HG03045 (cell line): ENCODE results near the gene GRB10.

Source experiments
- ATAC-seq: cut with Tn5 transposase; IDR thresholded peaks from one replicate; pipeline ENCODE4 v1.9.1; 2021; ENCODE audit warnings: mild to moderate bottlenecking, moderate library complexity; ENCODE audit not compliant: unreplicated experiment

GRB10 gene

GRCh38 chr7:50674896-50675835 lies 107.5 kb downstream of the GRB10 start:
- no peak for ATAC-seq

- no peak for ATAC-seq
These were observed 108.4 kb downstream of the GRB10 start for GRCh38 chr7:50674299-50674698.

GRCh38 chr7:50673096-50673495 lies 109.6 kb downstream of the GRB10 start:
- ATAC-seq, result no peak

- ATAC-seq, result no peak
These were observed 110.7 kb downstream of the GRB10 start for GRCh38 chr7:50672045-50672444.

- no peak for ATAC-seq
These were observed 111.3 kb downstream of the GRB10 start for GRCh38 chr7:50671386-50671785.

- no peak for ATAC-seq
These were observed 112.8 kb downstream of the GRB10 start for GRCh38 chr7:50669890-50670289.

GRCh38 chr7:50667789-50668226 lies 114.9 kb downstream of the GRB10 start:
- no peak for ATAC-seq

GRCh38 chr7:50667338-50667737 lies 115.4 kb downstream of the GRB10 start:
- ATAC-seq, result no peak

GRCh38 chr7:50666124-50666496 lies 116.6 kb downstream of the GRB10 start:
- ATAC-seq, result no peak

- no peak for ATAC-seq
These were observed 117.1 kb downstream of the GRB10 start for GRCh38 chr7:50665403-50666123.

GRCh38 chr7:50664937-50665336 lies 117.8 kb downstream of the GRB10 start:
- ATAC-seq, result peak; percentile 25

GRCh38 chr7:50664461-50664922 lies 118.2 kb downstream of the GRB10 start:
- ATAC-seq, result peak; percentile 53

GRCh38 chr7:50663396-50664102 lies 119.1 kb downstream of the GRB10 start:
- ATAC-seq, result no peak

GRCh38 chr7:50662996-50663395 lies 119.7 kb downstream of the GRB10 start:
- no peak for ATAC-seq

GRCh38 chr7:50662041-50662694 lies 120.5 kb downstream of the GRB10 start:
- ATAC-seq, result no peak

- ATAC-seq, result peak; percentile 45
These were observed 121.2 kb downstream of the GRB10 start for GRCh38 chr7:50661345-50662040.

GRCh38 chr7:50660830-50661175 lies 121.9 kb downstream of the GRB10 start:
- no peak for ATAC-seq

- no peak for ATAC-seq
These were observed 122.5 kb downstream of the GRB10 start for GRCh38 chr7:50660040-50660829.

GRCh38 chr7:50659329-50659965 lies 123.2 kb downstream of the GRB10 start:
- no peak for ATAC-seq
